H1 (cell line): ENCODE data around the gene CFAP161.

ENCODE experiments used
- BACH1 ChIP-seq: IDR thresholded peaks from 2 replicates; pipeline ENCODE4 v1.6.1; 2012; ENCODE audit warnings: low read length, improper control_type of control experiment
- EGR1 ChIP-seq: IDR thresholded peaks from 2 replicates; pipeline ENCODE4 v1.6.1; 2011; ENCODE audit warnings: low read depth, low read length, borderline replicate concordance
- EP300 ChIP-seq, 2 experiments: IDR thresholded peaks; 1 replicate in 1 of 2; 2 replicates in 1 of 2; pipeline ENCODE4 v1.6.1; 2011 to 2012; ENCODE audit warnings: low read depth in 2 of 2, low read length in 2 of 2, mild to moderate bottlenecking in 2 of 2, borderline replicate concordance in 1 of 2, inconsistent platforms in 1 of 2, moderate library complexity in 1 of 2
- EZH2 ChIP-seq: fragments of 200-600 bp; sonication (generic); IDR thresholded peaks from 2 replicates; pipeline ENCODE4 v1.7.1; 2012; ENCODE audit warnings: low read depth, mild to moderate bottlenecking, moderate library complexity, low read length, inconsistent platforms; ENCODE audit not compliant: severe bottlenecking
- FOSL1 ChIP-seq: IDR thresholded peaks from 2 replicates; pipeline ENCODE4 v1.6.1; 2011; ENCODE audit warnings: mild to moderate bottlenecking, low read depth, low read length, moderate library complexity; ENCODE audit not compliant: insufficient read depth
- GABPA ChIP-seq: IDR thresholded peaks from 2 replicates; pipeline ENCODE4 v1.6.1; 2011; ENCODE audit warnings: mild to moderate bottlenecking, low read length, moderate library complexity, borderline replicate concordance; ENCODE audit not compliant: insufficient read depth
- NRF1 ChIP-seq: IDR thresholded peaks from 2 replicates; pipeline ENCODE4 v1.6.1; 2011; ENCODE audit warnings: mild to moderate bottlenecking, low read depth, low read length, improper control_type of control experiment
- POLR2A ChIP-seq, 2 experiments: IDR thresholded peaks; 1 replicate in 1 of 2; 2 replicates in 1 of 2; pipeline ENCODE4 v1.6.1; 2011; ENCODE audit warnings: low read depth in 2 of 2, low read length in 2 of 2, mild to moderate bottlenecking in 2 of 2; ENCODE audit errors: control extremely low read depth in 1 of 2
- RAD21 ChIP-seq, 2 experiments: IDR thresholded peaks in 1 of 2; conservative IDR thresholded peaks in 1 of 2; 2 replicates each; pipeline ENCODE4 v1.6.1; 2011; ENCODE audit warnings: low read depth in 2 of 2, low read length in 2 of 2, improper control_type of control experiment in 1 of 2, inconsistent platforms in 1 of 2, mild to moderate bottlenecking in 1 of 2, moderate library complexity in 1 of 2
- SIN3A ChIP-seq, 2 experiments: IDR thresholded peaks in 1 of 2; conservative IDR thresholded peaks in 1 of 2; 2 replicates each; pipeline ENCODE4 v1.6.1; 2011 to 2012; ENCODE audit warnings: low read length in 2 of 2, improper control_type of control experiment in 1 of 2, low read depth in 1 of 2, mild to moderate bottlenecking in 1 of 2
- SP4 ChIP-seq: IDR thresholded peaks from 2 replicates; pipeline ENCODE4 v1.6.1; 2012; ENCODE audit warnings: low read length, inconsistent platforms
- YY1 ChIP-seq: IDR thresholded peaks from 2 replicates; pipeline ENCODE4 v1.6.1; 2011; ENCODE audit warnings: low read depth, mild to moderate bottlenecking, low read length
- ZNF274 ChIP-seq: IDR thresholded peaks from 2 replicates; pipeline ENCODE4 v1.7.0; 2012; ENCODE audit warnings: low read length, borderline replicate concordance; ENCODE audit errors: extremely low read depth
- TF ChIP-seq, protein P1 (sequence below), 3 experiments: IDR thresholded peaks; 1 replicate in 2 of 3; 2 replicates in 1 of 3; pipeline versions ENCODE4 v1.5.1 to v1.6.1; 2011; ENCODE audit warnings: low read length in 3 of 3, mild to moderate bottlenecking in 3 of 3, inconsistent platforms in 2 of 3, low read depth in 1 of 3, moderate library complexity in 1 of 3; ENCODE audit not compliant: insufficient read depth in 1 of 3; ENCODE audit errors: control extremely low read depth in 1 of 3

DNA sequence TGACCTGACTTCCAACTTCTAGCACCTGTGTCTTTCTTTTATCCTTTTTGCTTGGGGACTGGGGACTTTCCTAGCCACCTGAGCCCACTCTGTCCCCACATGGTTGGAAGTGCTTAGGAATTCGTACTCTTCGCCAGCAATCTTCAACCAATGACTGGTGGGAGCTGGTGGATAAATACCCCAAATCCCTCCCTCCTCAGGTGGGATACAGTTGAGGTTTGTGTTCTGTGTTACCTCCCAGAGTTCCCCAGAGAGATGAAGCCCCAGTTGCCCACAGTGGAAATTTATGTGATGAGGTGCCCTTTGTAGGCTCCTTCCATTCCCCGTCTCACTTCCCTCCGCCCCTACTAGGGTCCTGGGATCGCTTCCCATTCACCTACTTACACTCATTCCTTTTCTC, 40.1 kb upstream of the CFAP161 start:
- TF ChIP-seq ZNF274 (no peak), YY1 (no peak), EZH2 (no peak), BACH1 (no peak), SP4 (no peak), RAD21 (IDR thresholded peaks at IDR 0.05 in 1 of 2, conservative IDR thresholded peaks at IDR 0.05 in 1 of 2; ENCODE audit: low read depth in 2 of 2, low read length in 2 of 2) (no peak), EP300 (IDR thresholded peaks at IDR 0.05; ENCODE audit: borderline replicate concordance in 1 of 2, low read depth in 2 of 2, low read length in 2 of 2) (no peak), POLR2A (IDR thresholded peaks at IDR 0.05; ENCODE audit: control extremely low read depth in 1 of 2, low read depth in 2 of 2, low read length in 2 of 2) (no peak), SIN3A (conservative IDR thresholded peaks at IDR 0.05 in 1 of 2, IDR thresholded peaks at IDR 0.05 in 1 of 2; ENCODE audit: low read depth in 1 of 2, low read length in 2 of 2) (no peak), FOSL1 (no peak), NRF1 (no peak), GABPA (no peak), EGR1 (no peak)
- TF ChIP-seq, protein P1, sequence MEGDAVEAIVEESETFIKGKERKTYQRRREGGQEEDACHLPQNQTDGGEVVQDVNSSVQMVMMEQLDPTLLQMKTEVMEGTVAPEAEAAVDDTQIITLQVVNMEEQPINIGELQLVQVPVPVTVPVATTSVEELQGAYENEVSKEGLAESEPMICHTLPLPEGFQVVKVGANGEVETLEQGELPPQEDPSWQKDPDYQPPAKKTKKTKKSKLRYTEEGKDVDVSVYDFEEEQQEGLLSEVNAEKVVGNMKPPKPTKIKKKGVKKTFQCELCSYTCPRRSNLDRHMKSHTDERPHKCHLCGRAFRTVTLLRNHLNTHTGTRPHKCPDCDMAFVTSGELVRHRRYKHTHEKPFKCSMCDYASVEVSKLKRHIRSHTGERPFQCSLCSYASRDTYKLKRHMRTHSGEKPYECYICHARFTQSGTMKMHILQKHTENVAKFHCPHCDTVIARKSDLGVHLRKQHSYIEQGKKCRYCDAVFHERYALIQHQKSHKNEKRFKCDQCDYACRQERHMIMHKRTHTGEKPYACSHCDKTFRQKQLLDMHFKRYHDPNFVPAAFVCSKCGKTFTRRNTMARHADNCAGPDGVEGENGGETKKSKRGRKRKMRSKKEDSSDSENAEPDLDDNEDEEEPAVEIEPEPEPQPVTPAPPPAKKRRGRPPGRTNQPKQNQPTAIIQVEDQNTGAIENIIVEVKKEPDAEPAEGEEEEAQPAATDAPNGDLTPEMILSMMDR (IDR thresholded peaks at IDR 0.05; ENCODE audit: control extremely low read depth in 1 of 3, insufficient read depth in 1 of 3, low read depth in 1 of 3, low read length in 3 of 3): no peak
